Retinal pigment epithelial cell (primary cell): ENCODE measurements around the gene PLEKHM3.
A peak's percentile ranks its signal among the peaks of the same experiment; 100 is the strongest.

Experiments
- DNase-seq: peaks from one replicate; pipeline ENCODE4 v3.0.0-alpha.2; 2010; ENCODE audit warnings: low read depth
- H3K4me3 ChIP-seq: 2 replicates; pipeline ENCODE4 v1.5.1; 2011; ENCODE audit warnings: mild to moderate bottlenecking, low read length, control low read depth, moderate library complexity
- TF ChIP-seq, protein P1 (sequence below): conservative IDR thresholded peaks from 2 replicates; pipeline ENCODE4 v1.5.1; 2011; ENCODE audit warnings: low read depth, low read length, control low read depth, inconsistent platforms

Gene PLEKHM3

GRCh38 chr2:207887500-207887899 is 137.8 kb downstream of the PLEKHM3 start:
- DNase-seq, result no peak
- TF ChIP-seq, protein P1, sequence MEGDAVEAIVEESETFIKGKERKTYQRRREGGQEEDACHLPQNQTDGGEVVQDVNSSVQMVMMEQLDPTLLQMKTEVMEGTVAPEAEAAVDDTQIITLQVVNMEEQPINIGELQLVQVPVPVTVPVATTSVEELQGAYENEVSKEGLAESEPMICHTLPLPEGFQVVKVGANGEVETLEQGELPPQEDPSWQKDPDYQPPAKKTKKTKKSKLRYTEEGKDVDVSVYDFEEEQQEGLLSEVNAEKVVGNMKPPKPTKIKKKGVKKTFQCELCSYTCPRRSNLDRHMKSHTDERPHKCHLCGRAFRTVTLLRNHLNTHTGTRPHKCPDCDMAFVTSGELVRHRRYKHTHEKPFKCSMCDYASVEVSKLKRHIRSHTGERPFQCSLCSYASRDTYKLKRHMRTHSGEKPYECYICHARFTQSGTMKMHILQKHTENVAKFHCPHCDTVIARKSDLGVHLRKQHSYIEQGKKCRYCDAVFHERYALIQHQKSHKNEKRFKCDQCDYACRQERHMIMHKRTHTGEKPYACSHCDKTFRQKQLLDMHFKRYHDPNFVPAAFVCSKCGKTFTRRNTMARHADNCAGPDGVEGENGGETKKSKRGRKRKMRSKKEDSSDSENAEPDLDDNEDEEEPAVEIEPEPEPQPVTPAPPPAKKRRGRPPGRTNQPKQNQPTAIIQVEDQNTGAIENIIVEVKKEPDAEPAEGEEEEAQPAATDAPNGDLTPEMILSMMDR, result no peak

DNA sequence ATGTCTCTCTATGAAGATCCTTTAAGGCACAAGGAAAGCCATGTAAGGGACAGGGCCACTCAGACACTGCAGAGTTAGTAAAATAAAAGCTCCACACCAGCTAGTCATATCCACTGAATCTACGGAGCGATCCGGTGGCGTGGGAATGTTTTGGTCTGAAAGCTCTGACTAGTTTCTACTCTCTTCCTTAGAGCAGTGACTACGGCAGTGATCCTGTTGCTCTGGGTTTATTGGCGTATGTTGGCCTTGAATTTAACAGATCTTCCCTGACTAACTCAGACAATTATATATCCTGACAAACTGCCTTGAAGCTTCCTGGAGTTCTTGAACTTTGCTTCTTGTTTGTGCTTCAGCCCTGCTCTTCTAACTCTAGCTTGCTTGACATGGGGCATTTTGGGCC is 140.3 kb downstream of the PLEKHM3 start:
- H3K4me3 ChIP-seq, result no peak overlapping the region
- TF ChIP-seq, protein P1, result no peak
- no peak for DNase-seq

More at GRCh38 chr2:207887500-207887899, 137.8 kb downstream of the PLEKHM3 start:
- H3K4me3 ChIP-seq, result no peak overlapping the region

DNA sequence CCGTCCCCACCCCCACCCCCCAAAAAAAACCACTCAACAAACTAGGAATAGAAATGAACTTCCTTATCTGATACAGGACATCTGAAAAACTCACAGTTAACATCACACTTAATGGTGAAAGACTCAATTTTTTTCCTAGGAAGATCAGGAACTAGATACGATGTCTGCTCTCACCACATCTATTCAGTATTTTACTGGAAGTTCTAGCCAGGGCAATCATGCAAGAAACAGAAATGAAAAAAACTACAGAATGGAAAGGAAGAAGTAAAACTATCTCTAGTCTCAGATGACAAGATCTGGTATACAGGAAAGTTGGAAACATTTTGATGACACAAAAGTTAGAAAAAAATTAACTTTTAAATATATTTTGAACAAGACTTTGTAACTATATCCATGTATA is 141.2 kb downstream of the PLEKHM3 start:
- TF ChIP-seq, protein P1, result no peak
- no peak overlapping the region for H3K4me3 ChIP-seq
- no peak for DNase-seq

DNA sequence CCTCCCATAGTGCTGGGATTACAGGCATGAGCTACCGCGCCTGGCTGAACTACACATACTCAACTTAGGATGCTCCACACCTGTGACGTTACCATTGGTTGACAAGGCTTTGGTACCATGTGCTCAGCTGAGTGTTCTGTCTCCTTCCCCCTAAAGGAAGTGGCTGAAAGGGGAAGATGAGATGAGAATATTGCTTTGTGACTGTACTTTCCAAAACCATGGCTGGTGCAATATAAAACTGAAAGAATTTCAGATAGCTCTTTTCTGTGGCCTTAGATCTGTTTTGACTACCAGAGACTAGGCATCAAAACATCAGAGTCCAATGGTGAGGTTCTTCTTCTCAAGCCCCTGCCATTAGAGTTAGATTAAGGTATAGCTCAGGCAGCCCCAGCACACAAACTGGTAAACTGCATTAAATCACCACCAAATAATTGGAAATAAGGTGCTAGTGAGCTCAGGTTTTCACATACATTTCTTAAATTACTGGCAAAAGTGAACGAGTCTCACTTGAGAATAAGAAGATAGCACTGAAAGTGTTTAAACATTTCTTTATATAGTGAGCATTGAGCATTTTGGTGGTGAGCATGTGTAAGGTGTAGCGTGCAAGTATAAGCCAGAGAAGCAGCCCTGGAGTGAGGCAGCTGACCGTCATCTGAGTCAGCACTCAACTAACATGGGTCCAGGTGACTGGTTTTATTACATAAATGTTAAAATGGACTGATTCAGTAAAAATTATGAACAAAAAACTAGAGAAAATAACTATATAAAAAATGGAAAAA is 142.1 kb downstream of the PLEKHM3 start:
- H3K4me3 ChIP-seq, result no peak overlapping the region
- DNase-seq, result no peak
- TF ChIP-seq, protein P1, result no peak

DNA sequence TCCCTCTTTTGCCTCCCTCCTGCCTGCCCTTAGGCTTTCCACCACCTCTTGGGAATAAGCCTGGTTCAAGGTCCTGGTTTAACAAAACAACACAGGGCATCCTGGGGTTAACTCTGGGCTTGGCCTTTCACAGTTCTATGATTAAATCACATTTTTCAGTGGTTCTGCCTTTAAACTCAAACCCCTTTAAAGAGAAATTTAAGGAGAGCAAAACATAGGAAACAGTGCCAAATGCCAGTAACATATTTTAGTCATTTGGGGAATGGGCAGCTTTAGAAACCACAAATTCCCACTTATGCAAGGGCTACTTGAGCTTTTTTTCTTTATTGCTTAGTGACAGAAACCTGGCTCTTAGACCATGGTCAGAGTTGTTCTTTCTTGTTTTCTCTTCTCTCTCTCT is 143.4 kb downstream of the PLEKHM3 start:
- TF ChIP-seq, protein P1, result no peak
- DNase-seq, result peak; percentile 77
- H3K4me3 ChIP-seq, result no peak overlapping the region

DNA sequence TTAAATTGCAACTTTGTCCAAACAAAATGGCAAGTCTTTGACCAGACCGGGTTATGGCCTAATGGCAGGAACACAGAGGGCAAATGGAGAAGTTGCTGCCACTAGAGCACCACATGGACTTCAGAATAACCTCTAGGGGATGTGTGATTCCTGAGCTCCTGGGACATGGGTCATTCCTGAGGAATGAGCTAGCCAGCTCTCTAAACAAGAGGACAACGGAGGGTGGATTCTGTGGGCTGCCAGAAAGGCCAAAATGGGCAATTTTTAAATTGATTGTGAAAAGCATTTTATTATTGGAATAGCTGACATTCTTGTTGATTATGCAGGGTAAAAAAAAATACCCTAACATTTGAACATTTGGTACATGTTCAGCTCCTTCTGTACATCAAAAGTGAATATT is 145.8 kb downstream of the PLEKHM3 start:
- TF ChIP-seq, protein P1, result no peak
- H3K4me3 ChIP-seq, result no peak overlapping the region
- DNase-seq, result no peak

GRCh38 chr2:207876842-207877535 is 148.3 kb downstream of the PLEKHM3 start:
- DNase-seq, result no peak
- no peak overlapping the region for H3K4me3 ChIP-seq
- TF ChIP-seq, protein P1, result no peak
